HG03571 (cell line): Measurements from ENCODE around the gene OR2T6.
A peak's percentile ranks its signal among the peaks of the same experiment; 100 is the strongest.
"Not testable (repeated sequence)": the region's sequence is repeated elsewhere in the genome, so short reads cannot be mapped to it uniquely, and the experiment has no call there.

ENCODE experiments used
- ATAC-seq: cut with Tn5 transposase; IDR thresholded peaks from one replicate; pipeline ENCODE4 v1.9.1; 2021; ENCODE audit not compliant: unreplicated experiment

Gene OR2T6, protein sequence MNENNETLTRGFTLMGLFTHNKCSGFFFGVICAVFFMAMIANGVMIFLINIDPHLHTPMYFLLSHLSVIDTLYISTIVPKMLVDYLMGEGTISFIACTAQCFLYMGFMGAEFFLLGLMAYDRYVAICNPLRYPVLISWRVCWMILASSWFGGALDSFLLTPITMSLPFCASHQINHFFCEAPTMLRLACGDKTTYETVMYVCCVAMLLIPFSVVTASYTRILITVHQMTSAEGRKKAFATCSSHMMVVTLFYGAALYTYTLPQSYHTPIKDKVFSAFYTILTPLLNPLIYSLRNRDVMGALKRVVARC

DNA sequence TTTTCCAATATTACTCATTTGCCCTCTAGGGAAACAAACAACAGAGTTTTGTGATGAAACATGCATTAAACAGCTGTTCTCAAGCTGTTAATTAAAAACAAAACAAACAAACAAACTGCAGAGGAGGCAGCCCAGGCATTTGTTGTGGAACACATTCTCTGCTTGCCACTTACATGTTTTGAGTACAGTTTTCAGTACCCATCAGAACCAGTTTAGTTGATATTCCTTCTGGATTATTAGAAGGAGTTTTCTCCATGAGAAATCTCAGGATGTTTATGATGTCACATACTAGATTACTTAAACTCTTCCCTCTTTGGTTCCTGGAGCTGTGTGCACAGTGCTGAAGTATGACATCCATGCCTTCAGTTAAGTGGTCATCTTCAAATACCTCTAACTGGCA, at the start of gene OR2T6:
Gene OR2T6, plus strand, starts transcription at position 301 of the 400 bp plus-strand sequence. CDS start 11,863 bp downstream, outside the sequence.
- no peak for ATAC-seq

DNA sequence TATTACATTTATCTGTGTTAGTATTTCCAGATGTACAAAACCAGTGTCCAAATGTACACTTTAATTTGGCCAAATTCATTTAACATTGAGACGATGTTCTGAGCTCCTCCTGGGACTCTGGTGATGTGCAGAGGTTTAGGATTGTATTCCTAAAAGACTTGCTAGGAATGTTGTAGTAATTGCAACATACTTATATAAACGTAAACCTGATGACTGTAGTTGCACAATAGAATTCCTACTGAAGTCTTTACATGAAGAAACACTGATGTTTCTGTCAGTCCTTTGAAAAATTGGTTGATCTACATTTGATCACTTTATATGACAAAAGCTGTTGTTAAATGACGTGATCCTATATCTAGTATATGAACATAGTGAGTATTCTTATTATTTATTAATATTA, 32.1 kb upstream of the OR2T6 start:
- no peak for ATAC-seq

DNA sequence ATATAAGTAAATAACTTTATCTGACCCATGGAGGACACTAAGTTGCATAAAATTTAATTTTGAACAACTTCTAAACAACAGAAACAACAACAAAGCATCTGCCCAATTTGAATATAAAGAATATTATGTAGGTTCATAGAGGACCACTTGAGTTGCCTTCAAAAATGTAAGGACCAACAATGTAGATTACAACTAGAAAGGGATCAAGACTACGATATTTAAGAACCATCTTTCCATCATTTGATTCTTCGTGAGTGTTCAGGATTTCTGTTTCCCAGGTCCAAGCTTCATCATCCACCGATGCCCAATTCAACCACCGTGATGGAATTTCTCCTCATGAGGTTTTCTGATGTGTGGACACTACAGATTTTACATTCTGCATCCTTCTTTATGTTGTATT, 27.1 kb upstream of the OR2T6 start, which contains the start of gene OR14C36:
Gene OR14C36, plus strand, starts transcription at position 301 of the 400 bp plus-strand sequence. Its CDS starts 0 bp downstream, at position 301.
- ATAC-seq: no peak

DNA sequence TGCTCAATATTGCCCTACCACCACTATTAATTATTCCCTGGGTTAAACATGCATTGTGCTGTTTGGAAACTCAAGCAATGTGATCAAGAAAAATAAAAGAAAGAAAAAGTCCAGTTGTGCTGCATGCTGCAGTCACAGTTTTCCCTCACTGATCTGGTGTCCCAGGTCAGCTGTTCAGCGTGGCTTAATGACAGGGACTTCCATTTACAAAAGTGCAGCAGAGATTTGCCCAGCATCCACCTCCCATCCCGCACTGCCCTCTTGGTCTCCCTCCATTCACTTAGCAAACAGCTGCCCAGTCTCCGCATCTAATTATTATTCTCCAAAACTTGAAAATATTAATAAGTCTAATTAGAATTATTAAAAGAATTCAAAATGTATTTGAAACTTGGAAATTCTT, 16.1 kb upstream of the OR2T6 start:
- no peak for ATAC-seq

DNA sequence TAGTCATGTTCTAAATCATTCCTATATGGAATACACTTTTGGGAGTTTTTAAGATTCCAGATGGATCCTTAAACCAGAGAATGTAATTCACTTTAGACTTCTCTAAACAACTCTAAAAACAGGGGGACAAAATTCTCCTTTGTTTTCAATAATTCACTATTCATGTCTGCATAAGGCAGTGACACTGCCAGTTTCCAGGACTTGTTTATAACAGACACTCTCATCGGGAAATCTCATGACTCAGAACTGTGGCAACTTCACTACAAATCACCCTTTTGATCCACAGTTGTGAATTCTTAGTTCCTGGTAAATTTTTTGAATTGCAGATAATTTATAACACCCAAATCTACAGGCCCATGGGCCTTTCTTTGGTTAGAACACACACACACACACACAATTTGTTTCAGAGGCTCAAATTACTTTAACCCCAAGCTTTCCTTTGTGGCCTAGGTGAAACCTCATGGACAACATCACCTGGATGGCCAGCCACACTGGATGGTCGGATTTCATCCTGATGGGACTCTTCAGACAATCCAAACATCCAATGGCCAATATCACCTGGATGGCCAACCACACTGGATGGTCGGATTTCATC, 14.3 kb upstream of the OR2T6 start, which contains the start of gene OR2T4:
Gene OR2T4, plus strand, starts transcription at position 545 of the 595 bp plus-strand sequence. Its CDS starts 0 bp downstream, at position 545.
- no peak for ATAC-seq

DNA sequence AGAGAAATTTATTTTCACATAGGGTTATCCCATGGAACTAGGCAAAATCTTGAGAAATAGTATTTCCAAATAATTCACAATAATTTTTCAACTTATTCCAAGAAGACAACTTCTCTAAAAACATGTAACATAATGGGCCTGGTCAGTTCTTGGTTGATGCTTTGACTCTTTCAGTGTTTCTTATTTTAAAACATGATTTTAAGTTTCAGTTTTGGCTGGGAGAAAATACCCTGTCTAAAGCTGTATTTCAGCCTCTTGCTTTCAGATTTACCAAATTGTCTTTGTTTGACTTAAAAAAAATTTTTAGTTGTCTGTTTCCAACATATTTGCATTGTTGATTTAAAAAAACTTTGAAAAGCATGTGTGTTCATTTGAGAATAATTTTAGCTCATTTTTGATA, 8.9 kb upstream of the OR2T6 start:
- ATAC-seq: no peak

DNA sequence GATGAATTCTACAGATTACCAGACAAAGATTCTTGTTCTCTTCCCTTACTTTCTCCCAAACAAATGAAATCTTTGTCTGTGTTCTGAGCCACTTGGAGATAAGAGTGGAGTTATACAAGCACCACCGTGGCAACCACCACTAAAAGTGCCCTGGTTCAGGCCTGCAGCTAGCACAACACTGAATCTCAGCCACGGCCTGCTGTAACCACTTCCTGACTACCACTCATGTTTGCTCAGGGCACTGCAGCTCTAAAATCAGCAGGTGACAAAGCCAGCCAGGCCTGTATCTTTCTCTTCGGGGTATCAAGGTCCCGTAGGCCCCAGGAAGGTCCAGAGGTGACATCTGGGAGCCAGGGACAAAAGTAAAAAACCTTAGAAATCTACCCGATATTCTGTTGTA, 3.2 kb upstream of the OR2T6 start:
- no peak for ATAC-seq

DNA sequence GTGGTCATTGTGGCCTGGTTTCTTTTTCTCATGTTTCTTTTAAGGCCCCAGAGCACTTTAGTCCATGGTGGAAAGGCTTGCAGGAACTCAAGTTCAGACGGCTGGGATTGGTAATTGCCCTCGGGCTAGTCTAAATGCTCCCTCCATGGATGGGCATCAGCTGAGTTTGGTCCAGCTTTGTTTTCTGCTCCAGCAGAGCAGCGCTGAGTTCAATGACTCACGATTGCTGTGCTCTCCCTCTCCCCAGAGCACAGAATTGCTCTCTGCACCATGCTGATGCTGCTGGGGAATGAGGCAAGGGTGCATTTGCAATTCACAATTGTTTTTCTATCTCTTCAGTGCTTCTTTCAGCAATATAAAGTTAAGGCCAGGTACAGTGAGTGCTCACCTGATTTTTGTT, 1.8 kb upstream of the OR2T6 start:
- ATAC-seq: no peak

DNA sequence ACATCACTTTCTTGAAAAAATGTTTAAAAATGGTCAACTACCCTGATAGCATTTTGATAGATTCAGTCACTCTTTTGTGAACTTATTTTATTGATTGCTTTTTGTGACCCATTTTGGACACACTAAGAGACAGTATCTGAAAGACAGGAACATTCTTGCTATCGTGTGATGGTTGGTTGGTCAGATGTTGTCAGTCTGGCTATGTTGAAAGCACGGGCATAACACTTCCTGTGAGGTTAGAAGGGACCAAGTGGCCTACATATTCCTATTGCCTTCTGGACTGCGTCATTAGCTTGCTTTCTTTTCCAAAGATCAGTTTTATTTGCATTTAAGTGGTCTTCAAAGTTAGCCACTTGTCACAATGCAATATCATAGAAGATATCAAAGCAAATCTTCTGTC, 1.4 kb downstream of the OR2T6 start:
- no peak for ATAC-seq

DNA sequence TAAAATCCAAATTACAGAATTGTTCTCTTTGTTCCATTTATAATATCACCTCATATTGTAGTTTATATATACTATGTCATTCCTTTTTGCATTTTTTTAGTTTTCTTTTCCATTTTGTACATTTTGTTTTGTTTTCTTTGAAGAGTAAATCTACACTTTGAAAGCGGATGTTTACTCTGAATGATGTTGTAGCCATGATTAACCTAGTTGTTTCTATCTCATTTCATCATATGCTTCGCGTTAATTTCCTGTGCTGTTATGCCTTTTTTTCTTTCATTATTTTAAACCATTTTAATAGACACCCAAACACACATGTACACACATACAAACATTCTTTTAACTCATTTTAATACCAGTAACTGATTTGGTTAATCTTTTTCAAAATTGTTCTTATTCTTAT, 5.3 kb downstream of the OR2T6 start:
- no peak for ATAC-seq

DNA sequence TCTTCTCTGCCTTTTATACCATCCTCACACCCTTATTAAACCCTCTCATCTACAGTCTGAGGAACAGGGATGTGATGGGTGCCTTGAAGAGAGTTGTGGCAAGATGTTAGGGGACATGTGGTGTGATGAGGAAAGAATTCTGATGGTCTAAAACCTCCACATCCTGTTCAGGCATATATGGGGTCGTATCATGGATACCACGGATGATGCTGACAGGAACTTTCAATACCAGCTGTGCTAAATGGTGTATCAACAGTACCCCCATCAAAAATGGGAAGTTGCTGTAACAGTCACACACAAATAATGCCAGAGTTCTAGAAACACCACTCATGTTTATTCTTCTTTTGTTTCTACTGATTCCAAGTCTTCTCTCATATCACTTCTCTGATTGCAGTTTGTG, 12.9 kb downstream of the OR2T6 start:
- no peak for ATAC-seq

DNA sequence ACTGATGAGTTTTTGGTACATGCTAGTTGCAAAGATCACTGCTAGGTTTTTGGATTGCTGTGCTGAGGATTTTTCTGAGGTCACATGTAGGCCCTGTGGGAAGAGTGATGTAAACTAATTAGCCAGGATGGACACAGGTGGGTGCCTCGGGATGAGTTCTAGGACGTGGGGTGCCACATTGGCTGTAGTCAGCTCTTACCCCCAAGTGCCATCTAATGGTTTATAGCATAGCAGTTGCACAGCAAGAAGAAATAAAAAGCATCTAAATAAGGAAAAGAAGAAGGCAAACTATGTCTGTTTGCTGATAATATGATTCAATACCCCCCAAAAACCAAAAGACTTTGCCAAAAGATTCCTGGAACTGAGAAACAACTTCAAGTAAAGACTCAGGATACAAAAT, 17.5 kb downstream of the OR2T6 start:
- no peak for ATAC-seq

DNA sequence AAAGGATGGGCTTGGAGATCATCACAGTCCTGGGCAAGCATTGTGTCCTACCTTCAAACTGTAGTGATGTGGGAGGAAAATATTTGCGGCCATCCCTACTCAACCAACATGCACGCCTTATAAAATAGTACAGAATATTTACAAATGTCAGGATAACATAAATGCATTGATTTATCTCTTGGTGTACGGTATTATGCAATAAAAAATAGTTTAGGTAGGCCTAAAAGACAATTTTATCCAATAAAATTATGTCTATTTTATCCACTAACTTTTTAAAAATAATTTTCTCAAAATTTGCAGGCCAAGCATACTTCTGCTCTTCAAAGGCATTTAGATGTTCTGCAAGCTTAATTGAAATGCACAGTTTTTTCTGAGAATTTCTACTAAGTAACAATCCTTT, 27.2 kb downstream of the OR2T6 start, which contains the start of gene OR2T1:
Gene OR2T1, plus strand, starts transcription at position 301 of the 400 bp plus-strand sequence. CDS start 3,100 bp downstream, outside the sequence.
- ATAC-seq: no peak

DNA sequence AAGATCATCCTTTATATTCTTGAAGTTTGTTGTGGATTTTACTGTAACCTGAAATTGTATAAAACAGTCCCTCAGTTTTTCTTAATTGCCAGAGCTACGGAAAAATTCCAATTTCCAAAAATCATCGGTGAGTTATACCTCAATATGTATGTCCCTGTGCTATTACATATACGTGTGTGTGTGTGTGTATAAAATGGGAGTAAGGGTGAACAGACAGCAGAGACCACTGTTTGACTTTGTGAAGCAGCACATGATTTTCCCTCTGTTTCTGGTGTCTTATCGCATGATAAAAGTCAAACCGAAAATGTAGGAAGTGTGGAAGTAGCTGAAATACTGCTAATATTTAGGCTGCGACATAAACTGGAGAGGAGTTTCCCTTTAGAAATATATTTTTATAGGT, 28.5 kb downstream of the OR2T6 start:
- ATAC-seq: no peak

DNA sequence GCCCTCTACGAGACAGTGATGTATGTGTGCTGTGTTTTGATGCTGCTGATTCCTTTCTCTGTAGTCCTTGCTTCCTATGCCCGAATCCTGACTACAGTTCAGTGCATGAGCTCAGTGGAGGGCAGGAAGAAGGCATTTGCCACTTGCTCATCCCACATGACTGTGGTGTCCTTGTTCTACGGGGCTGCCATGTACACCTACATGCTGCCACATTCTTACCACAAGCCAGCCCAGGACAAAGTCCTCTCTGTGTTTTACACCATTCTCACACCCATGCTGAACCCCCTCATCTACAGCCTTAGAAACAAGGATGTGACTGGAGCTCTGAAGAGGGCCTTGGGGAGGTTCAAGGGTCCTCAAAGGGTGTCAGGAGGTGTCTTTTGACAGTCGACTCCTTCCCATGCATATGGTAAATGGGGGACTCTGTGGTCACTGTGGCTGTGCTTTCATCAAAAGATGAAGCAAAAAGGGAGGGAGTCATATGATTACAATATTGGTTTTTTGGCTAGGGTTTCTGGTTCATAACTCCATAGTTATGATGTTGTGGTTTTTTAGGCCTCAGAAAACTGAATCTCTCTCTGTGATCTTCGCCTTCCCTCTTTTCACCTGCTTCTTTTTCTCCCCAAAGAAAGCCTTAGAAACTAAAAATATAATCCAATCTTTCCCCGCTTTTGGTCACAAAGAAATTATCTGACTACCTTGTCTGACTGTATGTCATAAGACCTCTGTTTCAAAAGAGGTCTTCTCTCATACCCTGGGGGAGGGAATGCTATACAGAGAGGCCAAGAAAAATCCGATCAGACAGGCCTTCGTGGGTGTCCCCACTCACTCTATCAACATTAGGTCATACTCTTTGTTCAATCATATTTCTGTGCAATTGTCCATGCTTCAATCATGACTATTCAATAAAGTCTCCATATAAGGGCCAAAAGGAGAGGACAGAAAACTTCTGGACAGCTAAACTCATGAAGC, 31.5 kb downstream of the OR2T6 start:
- no peak for ATAC-seq

DNA sequence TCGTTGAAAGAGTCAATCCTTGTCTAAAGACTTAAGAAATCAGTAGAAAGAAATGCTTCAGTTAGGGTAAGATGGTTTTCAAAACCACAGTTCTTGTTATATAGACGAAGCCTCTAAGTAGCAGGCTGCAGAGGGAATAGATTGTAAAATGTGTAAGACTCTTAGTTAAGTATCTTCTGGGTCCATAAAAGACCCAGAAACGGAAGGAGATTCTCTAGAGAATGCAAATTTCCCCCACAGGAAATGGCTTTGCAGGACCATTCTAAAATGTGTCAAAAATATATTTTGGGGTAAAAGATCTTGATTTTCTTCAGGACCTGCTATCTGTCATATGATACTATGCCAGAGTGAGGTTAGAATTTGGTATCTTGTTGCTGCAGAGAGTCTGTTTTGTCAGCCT, 40.7 kb downstream of the OR2T6 start:
- ATAC-seq: no peak

DNA sequence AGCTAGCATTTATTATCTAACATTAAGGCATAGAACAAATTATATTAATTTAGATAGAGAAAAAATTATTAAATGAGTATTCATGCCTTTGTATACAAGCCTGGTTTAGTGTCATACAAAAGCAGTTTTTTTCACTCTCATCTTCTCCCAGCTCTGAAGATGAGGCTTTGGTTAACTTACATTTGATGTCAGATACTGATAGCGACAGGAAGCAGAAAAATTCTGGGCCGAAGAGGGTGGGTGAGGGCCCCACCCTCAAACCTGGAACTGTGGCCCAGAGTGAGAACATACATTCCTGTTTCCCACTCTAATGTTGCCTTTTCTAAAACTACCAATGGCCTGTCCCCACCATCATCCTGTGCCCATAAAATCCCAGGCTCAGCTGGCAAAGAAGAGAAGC, 42.3 kb downstream of the OR2T6 start:
- ATAC-seq: no peak

DNA sequence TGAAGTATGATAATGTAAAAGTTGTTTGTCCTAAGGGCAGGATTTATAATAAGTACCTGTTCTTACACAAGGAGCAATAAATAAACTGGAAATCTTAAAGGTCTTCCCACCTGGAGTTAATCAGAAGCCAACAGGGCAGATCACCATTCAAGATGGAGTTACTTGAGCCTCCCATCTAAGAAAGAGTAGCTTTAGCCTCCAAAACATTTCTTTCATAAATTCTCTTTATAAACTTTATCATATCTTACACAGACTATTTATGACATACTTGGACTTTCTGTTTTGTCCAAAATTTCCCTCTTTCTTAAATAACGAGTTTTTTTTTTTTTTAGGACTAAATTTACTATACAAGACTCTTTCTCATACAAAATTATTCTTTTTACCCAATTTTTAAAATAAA, 45.8 kb downstream of the OR2T6 start:
- no peak for ATAC-seq

DNA sequence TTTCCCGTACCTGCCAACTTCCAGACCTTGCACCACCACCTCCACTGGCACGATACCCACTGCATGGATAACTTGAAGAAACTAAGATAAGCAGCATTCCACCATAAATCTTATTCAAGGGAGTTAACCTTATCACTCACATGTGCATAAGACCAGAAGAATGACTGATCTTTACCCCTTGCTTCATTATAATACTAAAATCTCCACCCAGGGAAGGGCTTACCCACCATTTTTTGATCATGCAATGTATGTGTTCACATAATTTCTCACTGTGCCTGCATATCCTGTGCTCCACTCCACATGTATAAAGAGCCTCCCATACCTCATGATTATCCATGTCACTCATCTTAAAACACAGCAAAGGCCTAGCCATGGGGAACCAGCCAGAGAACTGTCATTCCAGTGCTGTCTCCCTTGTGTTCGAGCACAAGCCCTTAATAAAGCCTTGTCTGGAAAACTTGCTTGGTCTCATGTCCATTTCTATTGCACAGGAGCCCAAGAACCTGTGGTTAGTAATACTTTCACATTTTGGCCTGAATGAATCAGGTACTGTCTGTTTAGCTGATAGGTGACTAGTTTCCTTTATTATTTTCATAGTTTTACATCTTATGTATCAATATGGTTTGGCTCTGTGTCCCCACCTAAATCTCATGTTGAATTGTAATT, 52.1 kb downstream of the OR2T6 start:
- ATAC-seq: peak; percentile 41

DNA sequence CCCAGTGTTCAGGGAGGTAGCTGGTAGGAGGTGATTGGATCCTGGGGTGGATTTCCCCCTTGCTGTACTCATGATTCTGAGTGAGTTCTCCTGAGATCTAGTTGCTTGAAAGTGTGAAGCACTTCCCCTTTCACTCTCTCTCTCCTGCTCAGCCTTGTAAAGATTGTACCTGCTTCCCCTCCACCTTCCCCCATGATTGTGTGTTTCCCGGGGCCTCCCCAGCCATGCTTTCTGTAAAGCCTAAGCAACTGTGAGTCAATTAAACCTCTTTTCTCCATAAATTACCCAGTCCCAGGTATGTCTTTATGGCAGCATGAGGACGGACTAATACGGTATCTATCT, 52.6 kb downstream of the OR2T6 start:
- peak; percentile 89 for ATAC-seq

DNA sequence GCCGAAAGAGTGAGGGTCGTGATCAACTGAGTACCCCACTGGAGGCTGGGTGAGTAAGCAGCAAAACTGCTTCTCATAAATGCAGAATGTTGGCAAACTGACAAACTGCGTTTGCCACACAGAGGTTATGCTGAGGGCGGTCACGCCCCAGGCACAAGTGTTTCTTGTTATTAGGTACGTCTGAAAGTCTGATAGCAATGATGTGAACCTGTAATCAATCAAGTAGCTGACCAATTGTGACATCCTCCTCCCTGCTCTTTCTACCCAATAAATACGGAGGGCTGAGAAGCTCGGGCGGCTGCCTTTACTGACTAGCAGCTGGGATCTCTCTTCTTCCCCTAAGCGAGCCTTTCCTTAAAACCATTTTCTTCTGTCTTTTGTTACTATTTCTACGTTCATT, 56.1 kb downstream of the OR2T6 start:
- ATAC-seq: not testable (repeated sequence)
